HG03469 (cell line): ENCODE measurements around the gene TRPV5.

Source experiments
- ATAC-seq: cut with Tn5 transposase; IDR thresholded peaks from one replicate; pipeline ENCODE4 v1.9.1; 2021; ENCODE audit warnings: mild to moderate bottlenecking, moderate library complexity, moderate number of reproducible peaks; ENCODE audit not compliant: unreplicated experiment

TRPV5 gene

DNA sequence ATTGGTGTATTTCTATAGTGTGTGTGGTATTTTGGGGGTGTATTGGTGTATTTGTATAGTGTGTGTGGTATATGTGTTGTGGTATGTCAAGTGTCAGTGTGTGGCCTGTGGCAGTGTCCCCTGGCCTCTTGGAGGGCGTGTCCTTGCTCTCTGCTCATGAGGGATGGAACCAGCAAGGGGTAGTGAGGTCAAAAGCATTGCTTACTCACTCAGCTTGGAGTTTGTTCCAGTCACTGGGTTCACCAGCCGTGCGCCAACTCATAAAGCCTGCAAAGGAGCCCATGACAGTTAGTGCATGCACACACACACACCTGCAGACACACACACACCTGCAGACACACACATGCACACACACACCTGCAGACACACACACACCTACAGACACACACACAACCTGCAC lies 43.7 kb downstream of the TRPV5 start:
- no peak for ATAC-seq

DNA sequence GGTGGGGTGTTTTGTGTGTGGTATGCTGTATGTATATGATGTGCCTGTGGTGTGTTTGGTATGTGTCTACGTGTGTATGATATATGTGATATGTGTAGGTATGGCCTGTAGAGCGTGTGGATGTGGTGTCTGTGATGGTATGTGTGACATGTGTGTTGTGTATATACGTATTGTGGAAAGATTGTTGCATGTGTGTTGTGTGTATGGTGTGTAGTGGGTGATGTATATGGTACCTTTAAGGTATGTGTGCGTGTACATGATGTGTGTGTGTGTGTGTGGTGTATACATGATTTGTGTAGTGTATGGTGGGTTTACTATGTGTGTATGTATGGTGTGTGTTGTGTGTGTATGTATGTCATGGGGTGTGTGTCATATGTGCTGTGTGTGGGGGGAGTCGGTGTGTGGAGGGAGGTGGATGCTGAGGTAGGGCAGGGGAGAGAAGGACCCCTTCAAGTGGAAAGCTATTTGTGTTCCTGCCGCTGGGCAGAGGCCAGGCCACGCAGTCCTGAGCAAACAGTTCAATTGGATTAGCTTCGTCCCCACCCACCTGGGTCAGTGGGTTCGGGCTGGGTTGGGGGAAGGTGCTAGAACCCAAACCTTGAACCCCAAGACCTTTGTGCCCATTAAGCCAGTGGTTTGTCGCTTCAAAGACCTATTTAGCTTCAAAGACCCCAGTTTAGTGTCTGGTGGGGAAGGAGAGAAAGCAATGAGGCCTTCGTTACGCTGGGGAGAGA lies 46.1 kb downstream of the TRPV5 start:
- ATAC-seq = no peak

DNA sequence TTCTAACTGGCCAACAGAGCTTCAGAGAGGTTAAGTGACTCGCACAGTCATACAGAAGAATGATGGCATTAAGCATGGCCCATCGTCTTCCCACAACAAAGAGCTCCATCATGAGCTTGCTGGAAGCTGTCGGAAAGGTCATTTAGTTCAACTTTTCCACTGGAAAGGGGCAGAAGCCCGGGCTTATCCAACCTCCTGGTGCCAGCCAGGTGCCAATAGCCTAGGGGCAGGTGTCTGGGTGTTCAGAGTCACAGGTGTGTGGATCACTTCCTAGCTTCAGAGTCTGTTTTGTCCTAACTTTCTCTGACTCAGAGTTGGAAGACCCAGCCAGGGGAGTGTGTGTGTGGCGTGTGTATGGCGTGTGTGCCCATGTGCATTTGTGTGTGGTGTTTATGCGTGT lies 46.7 kb downstream of the TRPV5 start:
- no peak for ATAC-seq

DNA sequence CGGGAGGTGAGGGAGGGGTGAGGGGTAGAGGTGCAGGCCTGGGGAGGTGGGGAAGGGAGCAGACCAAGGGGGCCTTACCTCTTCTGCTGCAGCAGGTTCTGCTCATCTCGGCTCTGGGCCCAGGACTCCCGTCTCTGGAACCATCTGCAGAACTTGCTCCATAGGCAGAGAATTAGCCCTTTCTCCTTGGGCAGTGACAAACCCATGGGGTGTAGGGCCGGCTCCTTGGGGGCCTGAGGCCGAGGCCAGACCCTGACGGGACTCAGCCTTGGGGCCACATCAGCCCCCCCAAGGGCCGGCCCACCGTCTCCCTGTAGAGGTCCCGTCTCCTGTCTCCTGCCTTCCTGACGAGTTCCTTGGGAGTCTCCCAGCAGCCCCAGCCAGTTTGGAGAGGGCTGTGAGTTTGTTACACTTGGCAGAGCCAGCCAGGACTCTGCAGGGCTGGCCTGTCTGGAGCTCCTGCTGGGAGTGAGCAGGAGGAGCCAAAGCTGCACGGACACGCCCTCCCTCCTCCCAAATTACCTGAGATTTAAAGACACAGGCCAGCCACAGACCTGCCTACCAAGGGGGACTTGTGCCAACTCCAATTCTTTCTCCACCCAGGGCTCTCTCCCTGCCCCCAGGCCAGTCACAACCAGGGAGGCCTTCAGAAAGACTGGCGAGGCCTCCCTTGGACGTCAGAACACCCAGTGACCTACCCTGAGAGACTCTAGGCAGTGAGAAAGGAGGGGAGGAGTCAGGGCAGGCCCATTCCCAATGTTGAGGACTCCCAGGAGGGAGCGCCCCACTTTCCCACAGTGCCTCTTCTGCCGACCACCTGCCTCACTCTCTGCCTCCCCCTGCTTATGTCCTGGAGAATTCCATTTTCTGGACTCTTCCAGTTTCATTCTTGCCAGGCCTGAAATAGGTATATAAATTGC lies 48.0 kb downstream of the TRPV5 start, which contains the start of gene TRPV6:
Gene TRPV6, minus strand, starts transcription at position 435 of the 920 bp plus-strand sequence.
- ATAC-seq = no peak

DNA sequence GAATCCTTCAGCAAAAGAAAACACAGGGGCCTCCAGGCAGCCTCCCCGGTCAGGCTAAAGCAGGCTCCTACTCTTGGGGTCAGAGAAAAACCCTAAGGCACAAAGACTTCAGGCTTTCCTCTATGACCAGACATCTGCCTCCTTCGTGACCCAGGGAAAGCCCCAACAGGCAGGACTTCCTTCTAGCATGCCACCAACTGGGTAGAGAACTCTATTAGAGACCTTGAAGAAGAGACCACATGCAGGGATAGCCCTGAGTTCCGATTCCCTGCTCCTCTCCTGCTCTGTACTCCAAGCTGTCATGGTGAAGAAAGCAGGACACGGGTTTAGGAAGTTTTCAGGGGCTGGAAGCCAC lies 49.3 kb downstream of the TRPV5 start:
- ATAC-seq = no peak

DNA sequence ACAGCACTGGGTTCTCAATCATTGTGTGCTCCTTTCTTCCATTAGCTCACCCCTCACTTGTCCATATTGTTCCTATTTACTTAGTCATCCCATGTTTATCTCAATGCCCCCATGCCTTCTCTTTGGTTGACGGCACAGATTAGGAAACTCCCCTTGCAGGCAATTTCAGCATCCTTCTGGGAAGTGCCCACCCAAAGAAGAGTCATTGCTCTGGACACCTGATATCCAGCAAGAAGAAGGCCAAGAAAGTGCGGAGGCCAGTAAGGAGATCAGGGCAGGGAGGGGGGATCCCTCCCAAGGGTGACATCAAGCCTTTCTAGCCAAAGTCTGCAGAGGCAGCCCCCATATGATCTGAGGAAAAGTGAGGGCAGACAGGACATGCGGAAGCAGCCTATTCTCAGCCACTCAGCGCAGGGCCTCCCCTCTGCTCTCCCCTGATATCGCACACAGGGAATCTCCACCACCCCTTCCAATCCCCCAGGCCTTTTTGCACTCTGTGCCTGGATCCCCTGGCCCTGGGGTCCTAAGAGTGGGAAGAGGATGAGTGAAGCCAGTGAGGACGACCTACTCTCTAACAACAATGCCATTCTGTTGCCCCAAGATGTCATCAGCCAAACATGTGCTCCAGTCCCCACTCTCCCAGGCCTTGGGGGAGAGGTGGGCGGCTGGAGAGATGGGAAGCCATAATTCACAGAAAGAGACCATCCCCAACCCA lies 49.8 kb downstream of the TRPV5 start:
- no peak for ATAC-seq

DNA sequence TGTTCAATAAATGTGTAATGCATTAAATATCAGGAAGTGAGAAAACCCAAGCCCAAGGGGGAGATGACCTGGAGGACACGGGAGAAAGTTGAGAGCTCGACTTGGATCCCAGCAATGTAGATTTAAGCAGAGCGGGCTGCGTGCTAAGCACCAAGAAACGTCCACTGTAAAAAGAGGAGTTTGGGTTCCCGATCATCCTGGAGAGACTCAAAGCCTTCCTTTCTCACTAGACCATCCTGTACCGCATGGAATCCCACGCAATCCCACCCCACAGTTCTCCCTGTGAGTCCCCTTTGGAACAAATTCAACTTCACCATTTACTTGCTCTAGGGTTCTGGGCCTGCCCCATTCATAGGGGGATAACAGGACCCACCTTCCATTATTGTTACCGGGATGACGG lies 50.4 kb downstream of the TRPV5 start:
- ATAC-seq = no peak

DNA sequence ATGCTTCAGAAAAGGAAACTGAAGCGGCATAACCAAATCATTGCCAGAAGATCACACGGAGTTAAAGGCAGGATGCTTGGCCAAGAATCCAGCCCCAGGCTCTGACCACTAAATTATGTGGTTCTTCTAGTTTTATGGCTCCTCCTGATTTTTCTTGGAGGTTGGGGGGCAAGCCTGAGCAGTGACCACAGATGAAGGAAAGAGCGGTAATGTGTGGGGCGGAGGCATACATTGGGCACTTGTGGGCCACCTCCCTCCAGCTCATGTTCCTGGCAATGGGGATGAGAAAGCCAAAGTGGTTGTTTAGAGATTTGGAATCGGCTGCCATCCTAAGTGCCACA lies 51.2 kb downstream of the TRPV5 start:
- no peak for ATAC-seq

DNA sequence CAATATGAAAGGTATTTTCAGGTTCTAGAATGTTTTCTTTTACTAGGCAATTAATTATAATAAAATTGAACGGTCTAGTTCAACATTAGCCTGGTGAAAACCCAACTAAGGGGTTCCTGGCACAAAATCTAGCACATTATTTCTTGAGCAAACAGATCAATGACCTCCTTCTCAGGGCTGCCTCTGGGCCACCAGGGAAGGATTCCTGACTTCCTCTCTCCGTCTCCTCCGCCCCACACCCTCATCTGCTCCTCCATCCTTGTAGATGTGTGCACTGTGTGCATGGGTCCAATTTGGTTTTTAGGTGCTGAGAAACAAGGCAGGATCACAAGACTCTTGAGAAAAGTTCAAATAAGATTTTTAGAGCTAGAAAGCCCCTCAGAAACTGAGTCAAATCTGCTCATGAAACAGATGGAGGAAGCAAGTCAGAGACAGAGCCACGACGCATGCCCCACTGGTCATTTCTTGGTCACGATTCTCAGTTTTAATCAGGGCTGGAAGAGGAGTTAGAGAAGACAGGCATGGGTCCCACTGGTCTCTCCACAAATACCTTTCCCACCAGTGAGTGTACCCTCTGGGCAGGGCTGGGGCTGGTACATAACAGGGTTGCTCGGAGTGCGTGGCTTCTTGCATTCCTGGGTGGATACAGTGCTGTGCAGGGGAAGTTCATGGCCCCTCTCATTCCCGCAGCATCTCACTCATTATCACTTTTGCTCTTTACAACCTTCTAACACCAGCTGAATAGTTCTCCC lies 51.8 kb downstream of the TRPV5 start:
- no peak for ATAC-seq

DNA sequence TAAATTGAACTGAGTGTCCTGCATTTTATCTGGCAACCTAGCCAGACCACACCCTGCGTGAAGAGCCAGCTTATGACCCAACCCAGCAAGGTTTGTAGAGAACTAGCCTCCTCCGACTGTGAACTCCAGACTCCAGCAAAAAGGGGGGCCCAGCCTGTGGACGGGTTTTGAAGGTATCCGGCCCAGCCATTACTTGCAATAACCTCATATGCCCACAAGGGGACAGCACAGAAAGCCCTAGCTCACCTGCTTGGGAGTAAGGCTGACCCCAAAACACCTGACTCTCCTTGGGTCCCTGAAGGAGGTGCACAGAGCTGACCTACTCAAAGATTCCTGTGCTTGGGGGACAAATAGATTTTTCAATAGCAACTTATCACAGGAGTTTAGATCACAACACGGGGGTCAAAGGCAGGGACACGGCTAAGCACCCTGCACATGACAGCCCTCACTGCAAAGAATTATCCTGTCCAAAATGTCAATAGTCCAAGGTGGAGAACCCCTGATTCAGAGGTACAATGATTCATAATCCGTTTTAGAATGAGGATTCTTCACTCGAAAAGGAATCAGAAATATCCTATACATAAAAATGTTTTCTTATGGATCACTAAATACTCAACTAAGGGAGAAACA lies 52.6 kb downstream of the TRPV5 start:
- ATAC-seq = no peak

DNA sequence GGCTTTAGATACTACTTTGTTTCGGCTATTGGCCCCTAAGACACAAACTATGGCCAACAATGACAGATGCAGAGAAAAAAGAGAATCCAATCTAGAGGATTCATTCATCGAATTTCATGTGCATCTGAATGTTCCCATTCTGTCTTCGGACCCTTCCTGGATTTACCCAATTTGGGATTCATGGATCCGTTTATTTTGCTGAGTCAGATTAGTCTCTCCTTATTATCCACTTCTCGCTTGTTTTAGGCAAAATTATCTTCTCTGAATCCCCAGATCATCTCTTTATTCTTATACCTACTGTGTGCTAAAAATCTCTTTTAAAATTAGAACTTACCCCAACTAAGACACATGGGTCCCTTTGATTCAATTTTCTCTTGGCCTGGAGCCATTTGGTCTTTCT lies 54.5 kb downstream of the TRPV5 start:
- no peak for ATAC-seq

DNA sequence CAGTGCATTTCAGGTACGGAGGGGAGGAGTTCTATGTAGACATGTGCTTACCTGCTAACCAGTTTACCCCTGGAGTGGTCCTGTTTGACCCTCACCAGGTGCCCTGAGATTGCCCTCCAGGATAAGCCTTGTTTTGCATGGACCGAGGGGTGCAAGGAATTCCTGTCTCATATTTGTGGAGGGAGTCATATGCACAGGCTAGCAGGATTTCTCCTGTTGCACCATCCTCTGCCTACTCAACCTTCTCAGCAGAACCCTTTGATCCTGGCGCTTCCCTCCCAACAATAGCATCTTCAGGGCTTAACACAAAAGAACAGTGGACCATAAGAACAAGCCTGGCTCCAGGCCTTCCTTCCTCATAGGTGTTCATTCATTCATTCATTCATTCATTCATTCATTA lies 55.2 kb downstream of the TRPV5 start:
- no peak for ATAC-seq

DNA sequence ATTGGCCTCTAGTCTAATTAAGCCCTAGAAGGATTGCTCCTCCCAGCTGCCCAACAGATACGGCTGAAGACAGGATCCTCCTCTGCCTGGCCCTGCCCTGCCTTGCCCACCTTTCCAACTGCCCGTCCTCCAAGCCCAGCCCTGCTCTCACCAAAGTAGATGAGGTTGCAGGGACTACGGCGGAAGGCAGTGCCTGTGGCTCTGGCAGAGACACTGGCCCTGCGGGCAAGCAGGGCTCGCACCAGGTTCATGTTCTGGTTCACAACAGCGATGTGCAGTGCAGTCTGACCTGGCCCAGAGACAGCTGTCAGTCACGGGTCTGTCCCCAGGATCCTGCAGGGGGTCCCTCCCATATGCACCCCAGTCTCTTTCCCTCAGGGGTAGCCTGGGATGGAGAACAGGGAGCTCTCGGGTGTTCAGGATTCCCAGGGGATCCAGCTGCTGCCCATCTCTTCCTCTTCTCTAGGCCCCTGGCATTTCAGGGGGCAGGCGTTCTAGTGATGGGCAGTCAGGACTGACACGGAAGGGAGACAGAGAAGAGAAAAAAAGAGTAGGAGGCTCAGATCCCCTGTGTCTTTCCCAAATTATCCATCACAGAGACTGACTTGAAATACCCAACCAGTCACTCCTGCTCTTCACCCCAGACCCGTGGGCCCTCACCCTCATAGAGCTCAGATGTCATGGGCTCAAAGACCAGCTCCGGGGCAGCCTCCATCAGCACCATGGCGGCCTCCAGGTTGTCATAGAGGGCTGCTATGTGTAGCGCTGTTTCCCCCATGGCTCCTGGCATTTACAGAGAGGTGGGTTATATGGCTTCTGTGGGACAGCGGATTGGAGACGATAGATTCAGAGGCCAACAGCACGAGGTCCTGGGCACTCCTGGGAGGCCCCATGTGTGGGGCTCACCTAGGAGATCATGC lies 56.3 kb downstream of the TRPV5 start:
- no peak for ATAC-seq

DNA sequence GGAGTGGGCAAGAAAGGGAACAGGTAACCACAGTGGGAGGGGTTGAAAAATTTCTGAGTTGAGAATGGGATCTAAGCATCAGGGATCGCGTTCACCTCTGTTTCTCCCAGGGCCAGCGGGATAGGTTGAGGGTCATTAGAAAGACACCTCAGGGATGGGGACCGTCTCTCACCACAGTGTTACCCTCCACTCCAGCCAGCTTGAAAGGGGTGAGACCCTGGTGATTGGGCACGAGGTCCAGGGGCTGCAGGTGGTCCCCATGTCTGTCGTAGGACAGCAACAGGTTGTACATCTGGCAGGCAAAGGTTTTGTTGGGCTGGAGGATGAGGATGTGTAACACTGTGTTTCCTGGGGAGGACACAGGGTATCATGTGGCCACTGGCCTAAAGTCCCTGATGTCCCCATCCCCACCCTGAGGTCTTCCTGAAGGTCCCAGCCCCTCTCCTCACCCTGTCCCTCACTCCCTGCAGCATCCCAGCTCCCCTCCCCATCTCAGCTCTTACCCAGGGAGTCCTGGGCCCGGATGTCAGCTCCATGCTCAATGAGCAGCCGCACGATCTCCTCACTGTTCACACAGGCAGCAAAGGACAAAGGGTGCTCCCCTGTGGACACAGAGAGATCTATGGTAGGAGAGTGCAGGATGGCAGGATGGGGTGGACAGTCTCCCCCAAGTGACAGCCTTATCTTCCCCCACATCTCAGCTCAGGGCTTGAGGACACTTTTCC lies 57.1 kb downstream of the TRPV5 start:
- no peak for ATAC-seq

DNA sequence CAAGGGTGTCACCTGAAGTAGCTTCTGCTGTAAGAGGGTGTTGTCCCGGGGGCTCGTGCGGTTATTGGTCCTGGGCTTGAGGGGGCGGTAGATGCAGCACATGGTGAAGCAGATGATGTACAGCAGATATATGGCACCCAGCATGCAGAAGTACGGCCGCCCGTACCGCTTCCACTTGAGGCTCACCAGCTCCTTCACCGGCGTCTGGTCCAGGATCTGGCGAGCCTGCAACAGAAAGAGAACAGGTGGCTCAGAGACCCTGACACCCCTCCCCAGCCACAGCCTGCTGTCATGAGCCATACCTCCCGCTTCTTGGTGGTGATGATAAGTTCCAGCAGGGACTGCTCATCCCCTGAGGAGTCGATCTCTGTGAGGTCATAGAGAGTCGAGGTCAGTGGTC lies 58.1 kb downstream of the TRPV5 start:
- ATAC-seq = no peak

DNA sequence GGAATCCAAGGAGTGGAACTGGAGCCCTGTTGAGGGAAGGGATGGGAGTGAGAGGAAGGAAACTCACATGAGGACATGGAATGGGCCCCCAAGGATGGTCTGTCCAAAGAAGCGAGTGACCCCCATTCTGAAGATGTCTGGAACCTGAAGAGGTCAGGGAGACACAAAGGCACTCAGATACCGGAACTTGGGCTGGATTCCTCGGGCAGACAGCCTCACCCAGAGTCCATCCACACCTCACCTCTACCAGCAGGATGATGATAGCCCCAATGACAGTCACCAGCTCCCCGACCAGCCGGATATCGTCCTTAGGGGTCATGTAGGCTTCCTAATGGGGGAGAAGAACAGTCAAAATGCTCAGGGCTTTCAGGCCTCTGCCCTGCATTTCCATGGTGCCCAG lies 58.7 kb downstream of the TRPV5 start:
- no peak for ATAC-seq

DNA sequence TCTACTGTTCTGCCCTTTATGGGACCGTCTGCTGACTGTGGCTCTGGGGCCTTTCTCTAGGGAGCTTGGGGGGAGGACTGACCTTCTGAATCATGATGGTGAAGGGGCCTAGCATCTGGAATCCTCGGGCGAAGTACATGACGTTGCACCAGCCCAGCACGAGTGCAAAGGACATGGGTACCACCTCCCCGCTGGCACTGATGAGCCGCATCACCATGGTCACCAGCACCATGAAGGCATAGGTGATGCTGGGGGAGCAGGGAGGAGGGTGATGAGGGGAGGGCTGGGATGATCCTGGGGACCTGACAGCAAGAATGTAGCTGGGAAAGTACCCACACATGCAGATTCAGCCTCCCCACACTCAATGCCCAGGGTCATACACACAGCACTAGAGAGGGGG lies 59.1 kb downstream of the TRPV5 start:
- ATAC-seq = no peak

DNA sequence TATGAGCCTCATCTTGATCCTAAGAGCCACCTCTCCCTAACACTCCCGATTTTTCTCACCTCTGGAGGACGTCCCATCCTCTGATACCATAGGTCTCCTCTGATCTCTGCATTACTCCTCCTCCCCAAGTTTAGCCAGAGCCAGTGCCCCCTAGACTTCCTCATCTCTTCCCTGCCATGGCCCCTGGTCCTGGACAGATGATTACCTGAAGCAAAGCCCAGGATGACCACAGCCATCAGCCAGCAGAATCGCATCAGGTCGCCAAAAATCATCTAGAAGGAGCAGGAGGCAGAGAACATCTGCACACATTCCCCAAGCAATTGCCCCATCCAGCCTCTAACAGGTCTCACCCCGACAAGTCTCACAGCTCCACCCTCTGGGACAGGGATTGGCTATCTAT lies 59.7 kb downstream of the TRPV5 start:
- no peak for ATAC-seq

DNA sequence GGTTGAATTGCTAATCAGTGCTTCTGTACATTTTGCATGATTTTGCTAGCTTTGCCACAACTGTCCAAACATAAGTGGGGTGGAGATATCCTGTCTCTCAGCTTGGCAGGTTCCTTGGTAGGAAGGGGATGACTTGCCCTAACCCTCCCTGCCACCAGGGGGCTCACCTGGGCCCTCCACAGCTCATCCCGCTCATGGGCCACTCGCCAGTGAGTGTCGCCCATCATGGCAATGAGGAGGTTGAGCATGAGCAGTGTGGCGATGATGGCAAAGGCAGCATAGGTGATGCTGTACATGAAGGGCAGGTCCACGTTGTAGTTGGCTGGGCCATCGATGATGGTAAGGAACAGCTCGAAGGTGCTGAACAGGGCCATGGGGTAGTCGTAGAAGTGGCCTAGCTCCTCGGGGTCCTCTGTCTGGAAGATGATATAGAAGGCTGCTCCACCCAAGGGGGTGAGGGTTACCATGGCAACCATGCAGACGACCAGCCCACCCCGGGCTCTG lies 60.2 kb downstream of the TRPV5 start:
- ATAC-seq = peak; percentile 62
